HCT116 (cell line): Measurements from ENCODE around the gene RAD21L1.
"Not testable (repeated sequence)": the region's sequence is repeated elsewhere in the genome, so short reads cannot be mapped to it uniquely, and the experiment has no call there.

Experiments
- EGR1 ChIP-seq: IDR thresholded peaks from 2 replicates; pipeline ENCODE4 v1.6.1; 2012; ENCODE audit warnings: low read depth
- ELF1 ChIP-seq: IDR thresholded peaks from 2 replicates; pipeline ENCODE4 v1.6.1; 2012; ENCODE audit warnings: low read depth, borderline replicate concordance
- EZH2 ChIP-seq: fragments of 200-600 bp; sonication (generic); IDR thresholded peaks from 2 replicates; pipeline ENCODE4 v1.6.1; 2017; ENCODE audit warnings: antibody characterized with exemption, mixed run types
- EZH2phosphoT487 ChIP-seq: fragments of 200-600 bp; IDR thresholded peaks from 2 replicates; pipeline ENCODE4 v1.6.1; 2018; ENCODE audit warnings: antibody characterized with exemption, borderline replicate concordance
- FOSL1 ChIP-seq: IDR thresholded peaks from 2 replicates; pipeline ENCODE4 v1.6.1; 2012; ENCODE audit warnings: low read depth
- POLR2A ChIP-seq: IDR thresholded peaks from 2 replicates; pipeline ENCODE4 v1.7.0; 2011; ENCODE audit warnings: borderline replicate concordance; ENCODE audit not compliant: insufficient read depth, insufficient read length; ENCODE audit errors: extremely low read depth
- POLR2AphosphoS5 ChIP-seq: IDR thresholded peaks from 2 replicates; pipeline ENCODE4 v1.6.1; 2011; ENCODE audit warnings: mild to moderate bottlenecking, low read depth, low read length, moderate library complexity
- SIN3A ChIP-seq: IDR thresholded peaks from 2 replicates; pipeline ENCODE4 v1.6.1; 2012; ENCODE audit warnings: low read depth
- SRF ChIP-seq: IDR thresholded peaks from 2 replicates; pipeline ENCODE4 v1.6.1; 2012; ENCODE audit warnings: low read depth
- TCF7L2 ChIP-seq: IDR thresholded peaks from 2 replicates; pipeline ENCODE4 v1.7.0; 2011; ENCODE audit warnings: borderline replicate concordance, inconsistent platforms; ENCODE audit not compliant: insufficient read depth, insufficient read length; ENCODE audit errors: extremely low read depth
- TF ChIP-seq, protein P1 (sequence below), 3 experiments: fragments of 200-600 bp in 1 of 3; sonication (generic) in 1 of 3; IDR thresholded peaks in 2 of 3; conservative IDR thresholded peaks in 1 of 3; 2 replicates each; pipeline ENCODE4 v1.5.1; 2012 to 2017; ENCODE audit warnings: low read depth in 2 of 3, low read length in 2 of 3, antibody characterized with exemption in 1 of 3, borderline replicate concordance in 1 of 3, control low read depth in 1 of 3, mild to moderate bottlenecking in 1 of 3, mixed read lengths in 1 of 3, mixed run types in 1 of 3, moderate library complexity in 1 of 3; ENCODE audit not compliant: insufficient read depth in 1 of 3
- TF ChIP-seq, protein P2 (sequence below): IDR thresholded peaks from 2 replicates; pipeline ENCODE4 v1.6.1; 2012; ENCODE audit warnings: low read depth

DNA sequence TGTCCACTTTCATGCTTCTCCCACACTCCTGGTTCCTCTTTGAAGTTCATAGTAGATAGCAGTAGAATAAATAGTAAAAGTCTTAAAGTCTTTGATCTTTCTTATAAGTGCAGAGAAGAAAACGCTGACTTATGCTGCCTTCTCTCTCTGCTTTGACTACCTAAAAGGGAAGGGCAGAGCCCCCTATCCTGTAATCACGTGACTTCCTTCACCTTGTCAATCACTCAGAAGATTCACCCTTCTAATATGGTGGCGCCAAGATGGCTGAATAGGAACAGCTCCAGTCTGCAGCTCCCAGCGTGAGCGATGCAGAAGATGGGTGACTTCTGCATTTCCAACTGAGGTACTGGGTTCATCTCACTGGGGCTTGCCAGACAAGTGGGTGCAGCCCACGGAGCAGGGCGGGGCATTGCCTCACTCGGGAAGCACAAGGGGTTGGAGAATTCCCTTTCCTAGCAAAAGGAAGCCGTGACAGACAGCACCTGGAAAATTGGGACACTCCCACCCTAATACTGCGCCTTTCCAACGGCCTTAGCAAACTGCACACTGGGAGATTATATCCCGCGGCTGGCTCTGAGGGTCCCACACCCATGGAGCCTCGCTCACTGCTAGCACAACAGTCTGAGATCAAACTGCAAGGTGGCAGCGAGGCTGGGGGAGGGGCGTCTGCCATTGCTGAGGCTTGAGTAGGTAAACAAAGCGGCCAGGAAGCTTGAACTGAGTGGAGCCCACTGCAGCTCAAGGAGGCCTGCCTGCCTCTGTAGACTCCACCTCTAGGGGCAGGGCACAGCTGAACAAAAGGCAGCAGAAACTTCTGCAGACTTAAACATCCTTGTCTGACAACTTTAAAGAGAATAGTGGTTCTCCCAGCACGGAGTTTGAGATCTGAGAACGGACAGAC lies 9.1 kb upstream of the RAD21L1 start:
- TF ChIP-seq, protein P1, sequence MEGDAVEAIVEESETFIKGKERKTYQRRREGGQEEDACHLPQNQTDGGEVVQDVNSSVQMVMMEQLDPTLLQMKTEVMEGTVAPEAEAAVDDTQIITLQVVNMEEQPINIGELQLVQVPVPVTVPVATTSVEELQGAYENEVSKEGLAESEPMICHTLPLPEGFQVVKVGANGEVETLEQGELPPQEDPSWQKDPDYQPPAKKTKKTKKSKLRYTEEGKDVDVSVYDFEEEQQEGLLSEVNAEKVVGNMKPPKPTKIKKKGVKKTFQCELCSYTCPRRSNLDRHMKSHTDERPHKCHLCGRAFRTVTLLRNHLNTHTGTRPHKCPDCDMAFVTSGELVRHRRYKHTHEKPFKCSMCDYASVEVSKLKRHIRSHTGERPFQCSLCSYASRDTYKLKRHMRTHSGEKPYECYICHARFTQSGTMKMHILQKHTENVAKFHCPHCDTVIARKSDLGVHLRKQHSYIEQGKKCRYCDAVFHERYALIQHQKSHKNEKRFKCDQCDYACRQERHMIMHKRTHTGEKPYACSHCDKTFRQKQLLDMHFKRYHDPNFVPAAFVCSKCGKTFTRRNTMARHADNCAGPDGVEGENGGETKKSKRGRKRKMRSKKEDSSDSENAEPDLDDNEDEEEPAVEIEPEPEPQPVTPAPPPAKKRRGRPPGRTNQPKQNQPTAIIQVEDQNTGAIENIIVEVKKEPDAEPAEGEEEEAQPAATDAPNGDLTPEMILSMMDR (IDR thresholded peaks at IDR 0.05 in 2 of 3, conservative IDR thresholded peaks at IDR 0.05 in 1 of 3; ENCODE audit: borderline replicate concordance in 1 of 3, insufficient read depth in 1 of 3, low read depth in 2 of 3, low read length in 2 of 3) = not testable (repeated sequence)
- not testable (repeated sequence) for TF ChIP-seq TCF7L2, ELF1, POLR2A, SIN3A, POLR2AphosphoS5, EGR1, EZH2, SRF, FOSL1, EZH2phosphoT487
- TF ChIP-seq, protein P2, sequence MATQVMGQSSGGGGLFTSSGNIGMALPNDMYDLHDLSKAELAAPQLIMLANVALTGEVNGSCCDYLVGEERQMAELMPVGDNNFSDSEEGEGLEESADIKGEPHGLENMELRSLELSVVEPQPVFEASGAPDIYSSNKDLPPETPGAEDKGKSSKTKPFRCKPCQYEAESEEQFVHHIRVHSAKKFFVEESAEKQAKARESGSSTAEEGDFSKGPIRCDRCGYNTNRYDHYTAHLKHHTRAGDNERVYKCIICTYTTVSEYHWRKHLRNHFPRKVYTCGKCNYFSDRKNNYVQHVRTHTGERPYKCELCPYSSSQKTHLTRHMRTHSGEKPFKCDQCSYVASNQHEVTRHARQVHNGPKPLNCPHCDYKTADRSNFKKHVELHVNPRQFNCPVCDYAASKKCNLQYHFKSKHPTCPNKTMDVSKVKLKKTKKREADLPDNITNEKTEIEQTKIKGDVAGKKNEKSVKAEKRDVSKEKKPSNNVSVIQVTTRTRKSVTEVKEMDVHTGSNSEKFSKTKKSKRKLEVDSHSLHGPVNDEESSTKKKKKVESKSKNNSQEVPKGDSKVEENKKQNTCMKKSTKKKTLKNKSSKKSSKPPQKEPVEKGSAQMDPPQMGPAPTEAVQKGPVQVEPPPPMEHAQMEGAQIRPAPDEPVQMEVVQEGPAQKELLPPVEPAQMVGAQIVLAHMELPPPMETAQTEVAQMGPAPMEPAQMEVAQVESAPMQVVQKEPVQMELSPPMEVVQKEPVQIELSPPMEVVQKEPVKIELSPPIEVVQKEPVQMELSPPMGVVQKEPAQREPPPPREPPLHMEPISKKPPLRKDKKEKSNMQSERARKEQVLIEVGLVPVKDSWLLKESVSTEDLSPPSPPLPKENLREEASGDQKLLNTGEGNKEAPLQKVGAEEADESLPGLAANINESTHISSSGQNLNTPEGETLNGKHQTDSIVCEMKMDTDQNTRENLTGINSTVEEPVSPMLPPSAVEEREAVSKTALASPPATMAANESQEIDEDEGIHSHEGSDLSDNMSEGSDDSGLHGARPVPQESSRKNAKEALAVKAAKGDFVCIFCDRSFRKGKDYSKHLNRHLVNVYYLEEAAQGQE = not testable (repeated sequence)
